Stimulated activated CD4-positive, alpha-beta T cell treated with anti-CD3 and anti-CD28 coated beads, Interleukin-2, amount 100 ng/mL, for 24 hours (primary cell): ENCODE data around the gene GFY.
"Not testable (repeated sequence)": the region's sequence is repeated elsewhere in the genome, so short reads cannot be mapped to it uniquely, and the experiment has no call there.

ENCODE experiments used
- DNase-seq, 2 donors: peaks; one replicate each; pipeline ENCODE4 v3.0.0-alpha.2; 2020

GFY gene

DNA sequence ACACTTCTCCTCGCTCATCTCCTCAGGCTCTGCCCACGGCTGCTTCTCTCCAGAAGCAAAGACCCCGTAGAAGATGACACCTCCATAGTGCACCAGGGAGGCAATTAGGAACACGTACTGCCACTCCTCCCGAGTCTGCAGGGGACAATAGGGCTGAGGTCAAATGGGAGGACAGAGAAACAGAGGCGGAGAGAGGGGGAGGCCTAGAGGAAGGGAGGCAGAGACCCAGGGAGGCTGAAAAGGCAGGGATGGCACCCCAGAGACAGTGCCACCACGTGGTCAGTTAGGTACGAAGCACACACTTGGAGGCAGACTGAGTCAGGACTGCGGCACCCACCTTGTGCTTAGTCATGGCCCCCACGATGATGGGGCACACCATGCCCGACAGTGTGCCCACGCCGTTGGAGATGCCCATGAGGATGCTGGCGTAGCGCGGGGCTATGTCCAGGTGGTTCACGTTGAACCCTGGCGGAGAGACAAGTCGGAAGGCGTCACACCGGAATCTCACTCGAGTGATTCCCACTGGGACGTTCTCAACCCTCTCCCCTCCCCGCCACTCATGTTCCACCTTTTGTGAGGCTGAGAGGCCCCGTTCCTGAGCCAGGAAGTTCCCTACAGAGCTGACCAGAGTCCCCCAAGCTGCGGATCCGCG is 5.6 kb downstream of the GFY start:
- DNase-seq: peak in 1 of 2 donors; percentile 39

DNA sequence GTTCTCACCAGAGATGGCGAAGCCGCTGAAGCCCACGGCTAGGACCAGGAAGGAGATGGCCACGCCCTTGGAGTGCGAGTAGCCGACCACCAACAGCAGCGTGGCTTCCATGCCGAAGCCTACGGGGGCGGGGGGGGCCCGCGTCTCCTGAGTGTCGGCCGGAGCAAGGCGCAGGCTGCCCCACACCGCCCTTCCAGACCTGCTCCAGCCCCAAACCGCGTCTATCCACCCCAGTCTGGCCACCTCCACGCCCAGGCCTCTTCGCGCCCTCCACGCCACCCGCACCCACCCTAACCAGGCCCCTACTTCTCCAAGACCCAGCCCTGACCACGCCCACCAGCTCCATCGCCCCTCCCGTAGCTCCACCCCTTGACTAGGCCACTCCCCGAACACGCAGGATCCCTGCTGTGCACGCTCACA is 6.2 kb downstream of the GFY start:
- DNase-seq: peak in 1 of 2 donors; percentile 49

DNA sequence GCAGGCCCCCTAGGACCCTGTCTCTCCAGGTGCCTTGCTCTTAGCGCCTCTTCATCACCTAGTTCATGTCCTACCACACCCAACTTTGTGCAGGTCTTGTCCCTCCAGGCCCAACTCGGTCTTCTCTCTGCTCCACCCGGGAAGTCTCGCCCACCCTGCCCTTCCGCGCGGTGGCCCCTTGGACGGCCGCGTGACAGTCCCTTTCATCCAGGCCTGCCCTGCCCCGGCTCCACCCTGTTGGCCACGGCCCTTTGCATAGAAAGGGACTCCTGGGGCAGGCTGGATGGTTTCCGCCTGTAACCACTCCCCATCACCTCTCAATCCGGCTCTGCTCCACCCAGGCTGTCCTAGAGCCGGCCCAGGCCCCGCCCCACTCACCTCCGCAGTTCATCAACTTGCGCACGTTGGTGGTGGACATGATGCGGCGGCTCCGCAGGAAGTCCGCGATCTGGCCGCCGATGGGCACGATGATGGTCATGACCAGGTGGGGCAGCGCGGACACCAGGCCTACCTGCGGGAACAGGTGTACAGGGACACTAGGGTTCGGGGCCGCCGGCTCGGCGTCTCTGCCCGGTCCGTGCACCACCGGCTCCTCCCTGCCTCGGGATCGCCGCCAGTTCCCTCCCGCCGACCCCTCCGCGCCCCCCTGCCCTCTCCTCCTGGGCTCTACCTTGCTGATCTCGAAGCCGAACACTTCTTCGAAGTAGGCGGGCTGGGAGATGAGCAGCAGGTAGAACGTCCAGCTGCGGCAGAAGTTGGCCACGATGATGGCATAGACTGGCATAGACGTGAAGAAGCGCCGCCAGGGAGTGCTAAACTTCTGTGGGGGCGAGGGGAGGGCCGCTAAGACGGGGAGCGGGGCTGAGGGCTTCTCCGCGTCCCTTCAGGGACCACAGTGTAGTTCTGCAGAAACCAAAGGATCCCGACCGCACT is 7.2 kb downstream of the GFY start:
- DNase-seq: peak in 1 of 2 donors; percentile 50

DNA sequence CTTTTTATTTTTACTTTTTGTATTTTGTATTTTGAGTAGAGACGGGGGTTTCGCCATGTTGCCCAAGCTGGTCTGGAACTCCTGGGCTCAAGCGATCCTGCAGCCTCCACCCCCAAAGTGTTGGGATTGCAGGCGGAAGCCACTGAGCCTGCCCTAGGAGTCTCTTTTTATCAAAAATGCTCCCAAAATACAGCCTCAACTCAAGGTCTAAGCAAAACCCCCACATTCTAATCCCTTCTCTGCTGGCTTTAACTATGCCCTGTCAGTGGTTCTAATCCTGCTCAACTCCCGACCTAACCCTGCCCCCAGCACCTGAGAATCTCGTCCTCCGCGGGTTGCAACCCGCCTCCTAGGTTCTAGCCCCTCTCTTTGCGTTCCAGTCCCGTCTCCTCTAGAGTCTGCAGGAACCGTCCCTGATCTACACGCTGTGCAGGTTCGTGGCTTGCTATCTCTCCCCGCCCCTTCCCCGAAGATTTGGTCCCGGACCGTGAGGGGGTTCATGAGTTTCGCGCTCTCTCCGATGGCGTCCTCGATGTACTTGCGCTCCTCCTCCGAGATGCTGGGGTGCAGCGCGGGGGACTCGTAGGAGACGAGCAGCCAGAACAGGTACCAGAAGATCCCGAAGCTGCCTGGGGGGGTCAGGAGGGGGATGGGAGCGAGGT is 8.2 kb downstream of the GFY start:
- no peak for DNase-seq

DNA sequence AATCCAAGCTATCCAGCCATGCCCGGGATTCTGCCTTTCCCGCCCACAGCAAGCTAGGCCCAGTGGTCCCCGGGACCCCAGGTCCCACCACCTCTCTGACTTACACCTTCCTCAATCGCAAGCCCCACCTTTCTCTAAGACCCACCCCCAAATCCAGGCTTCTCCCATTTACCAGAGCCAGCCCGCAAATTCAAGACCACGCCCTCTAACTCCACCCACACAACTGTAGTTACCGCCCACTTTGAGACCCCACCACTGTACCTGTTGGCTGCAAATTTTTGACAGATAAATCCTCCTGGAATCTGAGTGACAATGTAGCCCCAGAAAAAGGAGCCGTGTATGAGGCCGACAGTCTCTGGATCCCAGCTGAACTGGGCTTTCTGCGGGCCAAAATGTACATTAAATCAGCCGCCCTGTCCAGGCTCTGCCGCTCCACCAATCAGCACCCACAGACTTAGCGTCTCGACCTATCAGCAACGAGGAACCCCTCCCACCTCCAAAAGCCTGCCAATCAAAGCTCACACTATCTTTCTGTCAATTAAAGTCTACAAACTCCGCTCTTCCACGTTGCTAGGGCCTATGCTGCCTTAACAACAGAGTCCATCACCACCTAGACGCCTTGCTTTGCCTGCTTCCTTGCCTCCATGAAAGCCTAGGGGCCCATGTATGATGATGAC is 9.9 kb downstream of the GFY start:
- DNase-seq: no peak

DNA sequence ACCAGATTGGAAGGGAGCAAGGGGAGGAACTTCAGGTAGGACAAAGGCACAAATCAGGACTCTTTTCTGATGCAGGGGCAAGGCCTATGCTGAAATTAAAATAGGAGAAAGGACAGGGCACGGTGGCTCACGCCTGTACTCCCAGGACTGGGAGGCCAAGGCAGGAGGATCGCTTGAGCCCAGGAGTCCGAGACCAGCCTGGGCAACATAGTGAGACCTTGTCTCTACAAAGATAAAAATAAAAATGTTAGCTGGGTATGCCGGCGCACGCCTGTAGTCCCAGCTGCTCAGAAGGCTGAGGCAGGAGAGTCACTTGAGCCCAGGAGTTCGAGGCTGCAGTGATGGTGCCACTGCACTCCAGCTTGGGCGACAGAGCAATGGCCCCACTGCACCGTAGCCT is 10.5 kb downstream of the GFY start:
- DNase-seq: no peak

DNA sequence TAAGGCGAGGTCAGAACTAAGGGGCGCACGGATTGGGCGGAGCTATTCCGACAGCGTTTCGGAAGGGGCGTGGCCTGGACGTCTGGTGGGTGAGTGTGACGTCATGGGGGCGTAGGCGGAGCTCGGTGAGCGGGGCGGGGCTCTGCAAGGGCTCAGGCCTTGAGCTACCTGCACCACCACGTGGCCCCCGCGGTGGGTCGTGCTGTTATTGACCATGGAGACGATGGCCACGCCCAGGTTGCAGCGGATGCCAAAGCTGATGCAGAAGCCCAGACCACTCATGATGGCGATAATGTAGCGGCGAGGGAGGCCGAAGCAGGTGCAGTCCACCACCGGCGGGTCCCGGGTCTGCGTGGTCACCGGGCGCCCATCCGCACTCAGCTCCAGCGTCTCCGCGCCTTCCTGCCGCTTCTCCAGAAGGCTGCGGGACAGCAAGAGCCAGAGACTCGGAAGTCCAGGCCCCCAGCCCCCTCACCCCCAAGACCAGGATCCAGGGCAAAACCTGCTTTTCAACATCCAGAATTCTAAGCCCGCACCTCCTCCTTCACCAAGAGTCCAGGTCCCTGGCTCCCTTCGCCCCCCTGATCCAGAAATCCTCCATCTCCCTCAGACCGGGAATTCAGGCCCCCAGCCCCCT is 11.3 kb downstream of the GFY start:
- peak; percentile 60 to 76 for DNase-seq

DNA sequence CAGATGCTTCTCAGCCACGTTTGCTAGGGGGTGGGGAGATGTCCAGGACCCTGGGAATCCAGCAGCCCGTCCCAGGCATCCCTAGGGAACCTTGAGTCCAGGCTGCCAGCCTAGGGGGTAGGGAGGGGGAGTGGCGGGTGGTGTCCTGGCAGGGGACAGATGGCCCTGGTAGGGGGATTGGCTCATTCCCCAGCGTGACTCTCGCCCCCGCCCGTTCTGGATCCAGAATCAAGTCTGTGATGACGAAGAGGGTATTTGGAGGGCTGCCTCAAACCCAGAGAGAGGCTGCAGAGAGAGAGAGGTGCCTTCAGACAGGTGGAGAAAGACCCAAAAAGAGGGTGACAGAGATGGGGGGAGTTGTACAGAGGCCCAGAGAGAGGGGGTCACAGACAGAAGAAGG is 12.0 kb downstream of the GFY start:
- DNase-seq: no peak

DNA sequence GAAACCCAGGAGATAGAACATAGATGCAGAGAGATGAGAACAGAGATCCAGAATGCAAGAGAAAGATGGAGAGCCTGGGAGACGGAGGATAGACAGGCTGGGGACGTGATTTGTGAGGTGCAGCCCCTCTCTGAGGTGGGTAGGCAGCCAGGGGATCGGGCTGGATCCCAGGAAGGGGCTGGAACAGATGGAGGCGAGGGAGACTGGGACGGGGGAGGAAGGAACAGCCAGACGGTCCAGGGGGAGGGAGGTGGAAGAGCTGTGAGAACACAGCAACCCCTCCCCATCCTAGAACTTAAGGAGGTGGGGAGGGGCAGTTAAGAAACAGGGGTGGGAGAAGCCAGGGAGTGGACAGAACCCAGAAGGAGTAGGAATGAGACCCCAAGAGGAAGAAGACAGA is 13.1 kb downstream of the GFY start:
- no peak for DNase-seq

DNA sequence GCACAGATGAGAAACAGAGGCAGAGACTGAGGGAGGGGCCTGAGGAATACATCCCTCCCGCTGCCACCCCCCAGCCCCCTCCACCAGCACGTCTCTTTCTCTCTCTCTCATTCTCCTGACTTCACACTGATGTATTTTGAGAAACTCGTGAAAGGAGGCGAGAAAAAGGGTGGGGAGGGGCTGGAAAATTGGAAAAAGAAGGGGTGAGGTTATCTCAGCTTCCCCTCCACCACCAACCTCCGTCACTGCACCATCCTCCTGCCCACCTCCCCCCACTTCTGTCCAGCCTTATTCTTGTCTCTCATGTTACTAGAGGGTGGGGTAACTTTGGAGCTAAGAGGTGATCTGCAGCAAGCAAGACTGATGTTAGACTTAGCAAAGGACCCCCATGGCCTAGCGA is 14.6 kb downstream of the GFY start:
- no peak for DNase-seq

DNA sequence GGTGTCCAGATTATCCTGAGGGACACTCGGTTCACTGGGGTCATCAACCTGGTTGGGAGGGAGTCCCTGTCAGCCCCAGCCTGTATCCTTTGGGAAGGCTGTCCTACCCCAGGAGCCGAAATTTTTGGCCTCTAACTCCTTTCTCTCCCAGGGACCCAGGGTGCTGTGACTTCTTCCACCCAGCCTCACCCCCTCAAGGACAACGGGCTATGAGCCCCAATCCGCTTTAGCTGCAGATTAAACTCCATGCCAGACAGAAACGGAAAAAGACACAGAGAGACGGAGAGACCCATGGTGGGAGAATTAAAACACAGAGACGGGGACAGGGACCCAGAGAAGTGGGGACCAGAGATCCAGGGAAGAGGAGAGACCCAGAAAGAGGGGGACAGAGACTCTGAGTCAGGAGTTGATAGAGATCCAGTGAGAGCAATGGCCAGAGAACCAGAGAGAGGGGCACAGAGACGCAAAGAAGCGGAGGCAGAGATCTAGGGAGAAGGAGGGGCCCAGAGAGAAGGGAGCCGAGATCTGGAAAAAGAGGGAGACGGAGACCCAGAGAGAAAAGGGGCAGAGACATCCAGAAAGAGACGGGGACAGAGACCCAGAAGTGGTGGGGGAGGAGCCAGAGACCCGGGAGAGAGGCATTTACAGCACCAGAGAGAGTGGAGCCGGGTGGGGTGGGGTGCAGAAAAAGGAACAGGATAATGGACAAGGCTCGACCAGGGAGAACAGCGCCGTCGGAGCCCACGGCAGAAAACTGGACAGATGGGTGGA is 15.4 kb downstream of the GFY start:
- no peak for DNase-seq

DNA sequence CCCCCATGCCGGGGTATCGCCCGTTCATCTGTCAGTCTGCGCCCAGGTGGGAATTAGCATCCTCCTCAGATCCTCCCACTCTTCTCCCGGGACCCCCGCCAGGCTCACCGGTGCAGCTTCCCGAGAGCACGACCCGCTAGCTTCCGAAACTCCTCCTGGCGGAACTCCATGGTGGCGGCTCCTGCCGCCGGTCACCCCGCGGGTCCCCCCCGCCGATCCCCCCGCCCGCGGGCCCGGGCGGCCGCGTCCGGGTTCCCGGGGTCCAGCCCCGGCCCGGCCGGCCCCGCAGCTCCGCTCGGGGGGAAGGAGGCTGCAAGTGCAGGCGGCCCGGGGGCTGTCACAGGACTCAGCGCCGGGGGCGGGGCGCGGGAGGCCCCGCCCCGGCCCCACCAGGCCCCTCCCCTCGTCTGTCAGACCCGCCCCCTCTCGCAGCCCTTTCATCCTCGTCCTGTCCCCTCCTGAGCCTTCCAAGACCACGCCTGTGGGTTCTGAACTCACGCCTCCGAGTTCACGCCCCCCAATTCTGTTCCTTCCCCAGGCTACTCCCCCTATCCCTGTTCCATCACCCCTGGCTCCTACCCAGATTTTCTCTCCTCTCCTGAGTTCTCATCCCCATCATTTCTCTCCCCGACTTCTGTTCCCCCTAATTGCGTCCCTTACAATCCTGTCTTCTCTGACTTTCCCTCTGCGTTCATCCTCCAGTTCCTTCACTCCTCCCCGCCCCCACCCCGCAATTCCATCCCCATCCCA is 16.2 kb downstream of the GFY start, which contains the start of gene SLC17A7:
Gene SLC17A7, minus strand, starts transcription at position 318 of the 750 bp plus-strand sequence. Its CDS starts 148 bp downstream, at position 170.
- DNase-seq: peak; percentile 49 to 58

DNA sequence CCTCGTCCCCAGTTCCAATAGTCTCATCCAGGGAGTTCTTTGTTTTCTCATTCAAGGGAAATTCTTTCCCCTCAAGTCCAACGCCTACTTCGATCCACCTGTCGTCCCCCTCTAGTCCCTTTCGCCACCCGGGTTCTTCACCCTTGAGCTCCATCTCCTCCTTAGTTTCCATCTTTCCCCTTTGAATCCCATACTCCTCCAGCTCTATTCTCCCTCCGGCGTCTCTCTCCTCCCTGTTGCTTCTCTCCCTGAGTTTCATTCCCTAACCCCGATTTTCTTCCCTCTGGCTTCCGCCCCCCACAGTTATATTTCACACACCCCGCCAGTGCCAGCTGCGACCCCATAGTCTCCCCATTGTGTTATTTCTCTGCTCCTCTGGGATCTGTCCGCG is 16.8 kb downstream of the GFY start:
- no peak for DNase-seq

DNA sequence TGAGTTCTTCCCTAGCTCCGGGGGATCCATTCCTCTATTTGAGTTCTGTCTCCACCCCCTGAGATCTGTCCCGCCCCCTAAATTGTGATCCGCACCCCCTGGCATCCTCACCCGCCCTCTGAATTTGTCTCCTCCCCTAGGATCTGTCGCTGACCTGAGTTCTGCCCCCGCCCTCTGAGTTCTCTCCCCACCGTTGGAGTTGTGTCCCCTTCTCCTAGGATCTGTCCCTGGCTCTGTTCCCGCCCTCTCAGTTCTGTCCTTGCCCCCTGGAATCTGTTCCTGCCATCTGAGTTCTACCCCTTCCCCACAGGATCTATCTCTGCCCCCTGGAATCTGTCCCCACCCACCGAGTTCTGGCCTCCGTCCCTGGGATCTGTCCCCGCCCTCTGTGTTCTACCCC is 17.2 kb downstream of the GFY start:
- DNase-seq: peak in 1 of 2 donors; percentile 35

DNA sequence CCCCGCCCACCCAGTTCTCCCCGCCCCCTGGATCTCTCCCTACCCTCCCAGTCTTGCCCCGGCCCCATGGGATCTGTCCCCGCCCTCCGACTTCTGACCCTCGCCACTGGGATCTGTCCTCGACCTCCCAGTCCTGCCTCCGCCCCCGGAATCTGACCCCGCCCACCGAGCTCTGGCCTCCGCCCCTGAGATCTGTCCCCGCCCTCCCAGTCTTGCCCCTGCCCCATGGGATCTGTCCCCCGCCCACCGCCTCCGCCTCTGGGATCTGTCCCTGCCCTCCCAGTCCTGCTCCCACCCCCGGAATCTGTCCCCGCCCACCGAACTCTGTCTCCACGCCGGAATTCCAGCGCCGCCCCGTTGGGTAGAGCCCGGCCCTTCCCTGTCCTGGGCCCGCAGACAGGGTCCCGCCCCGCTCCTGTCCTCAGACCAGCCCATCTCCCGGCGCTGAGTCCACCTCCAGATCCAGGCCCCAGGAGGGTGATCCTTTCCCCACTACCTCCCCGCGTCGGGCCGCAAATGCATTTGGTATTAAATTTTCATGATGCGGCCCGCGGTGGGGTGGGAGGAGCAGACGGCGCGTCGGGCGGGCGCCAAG is 17.7 kb downstream of the GFY start:
- peak; percentile 66 to 78 for DNase-seq

DNA sequence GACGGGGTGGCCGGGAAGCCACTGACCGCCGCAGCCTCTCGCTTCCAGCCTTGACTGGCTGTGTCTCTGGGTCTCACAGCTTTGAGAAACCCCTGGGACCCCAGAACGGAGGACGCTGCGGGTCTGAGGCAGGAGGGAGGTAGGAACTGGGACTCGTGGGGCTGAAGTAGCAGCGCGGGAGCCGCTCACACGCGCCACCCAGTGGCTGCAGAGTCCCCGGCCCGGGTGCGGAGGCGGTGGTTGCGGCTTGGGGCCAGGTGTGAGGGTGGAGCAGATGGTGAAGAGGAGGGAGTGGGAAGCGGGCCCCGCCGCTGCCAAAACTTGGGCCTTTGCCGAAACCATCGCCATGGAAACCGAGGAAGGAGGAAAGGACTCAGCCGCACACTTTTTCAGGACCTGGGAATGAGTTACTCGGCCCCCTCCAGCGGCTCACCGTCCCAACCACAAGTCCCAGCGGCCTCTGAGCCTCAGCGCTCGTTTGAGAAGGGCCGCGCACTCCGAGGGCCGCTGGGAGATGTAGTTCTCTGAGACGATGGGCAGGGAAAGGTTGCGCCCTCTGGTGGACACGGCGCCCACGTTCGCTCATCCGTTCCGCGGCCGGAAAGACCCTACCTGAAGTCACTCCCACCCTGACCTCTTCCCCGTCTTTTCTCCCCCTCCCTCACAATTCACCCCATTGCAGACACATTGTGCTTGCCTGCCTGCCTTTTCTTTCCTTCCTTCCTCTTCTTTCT is 18.3 kb downstream of the GFY start:
- peak; percentile 94 to 95 for DNase-seq

DNA sequence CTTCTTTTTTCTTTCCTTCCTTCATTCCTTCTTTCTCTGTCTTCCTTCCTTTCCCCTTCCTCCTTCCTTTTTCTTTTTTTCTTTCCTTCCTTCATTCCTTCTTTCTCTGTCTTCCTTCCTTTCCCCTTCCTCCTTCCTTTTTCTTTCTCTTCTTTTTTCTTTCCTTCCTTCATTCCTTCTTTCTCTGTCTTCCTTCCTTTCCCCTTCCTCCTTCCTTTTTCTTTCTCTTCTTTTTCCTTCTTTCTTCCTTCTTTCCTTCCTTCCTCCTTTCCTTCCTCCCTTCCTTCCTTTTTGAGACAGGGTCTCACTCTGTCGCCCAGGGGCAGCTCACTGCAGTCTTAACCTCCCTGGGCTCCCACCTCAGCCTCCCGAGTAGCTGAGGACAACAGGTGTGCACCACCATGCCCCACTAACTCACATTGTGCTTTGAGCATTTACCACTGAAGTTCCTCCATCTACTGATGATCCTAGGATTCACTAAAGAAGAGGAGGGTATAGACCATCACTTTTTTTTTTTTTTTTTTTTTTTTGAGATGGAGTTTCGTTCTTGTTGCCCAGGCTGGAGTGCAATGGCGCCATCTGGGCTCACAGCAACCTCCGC is 19.0 kb downstream of the GFY start:
- not testable (repeated sequence) for DNase-seq

DNA sequence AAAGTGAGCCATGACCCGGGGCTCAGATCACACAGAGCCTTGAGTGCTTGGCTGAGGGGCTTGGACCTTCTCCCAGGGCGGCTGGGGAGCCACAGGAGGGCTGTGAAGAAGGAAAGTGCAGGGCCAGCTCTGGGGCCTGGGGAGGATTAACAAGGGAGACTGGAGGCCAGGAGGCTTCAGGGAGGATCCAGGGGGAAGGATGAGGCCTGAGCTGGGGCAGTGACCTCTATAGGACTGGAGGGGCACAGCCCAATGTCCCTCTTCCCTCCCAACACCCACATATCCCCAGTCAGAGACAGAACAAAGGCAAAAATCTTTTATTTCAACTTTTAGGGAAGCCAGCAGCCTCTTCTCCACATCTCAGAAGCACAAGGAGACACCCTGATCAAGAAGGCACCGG is 20.8 kb downstream of the GFY start:
- no peak for DNase-seq
